GM23338 (cell line): ENCODE measurements around the gene CHRNA7. TPM values are rescaled to one million over a fixed set of nuclear protein-coding genes. Genes with fewer than 3 reads are reported as not detected.

Experiments used
- ATAC-seq: fragments of 200-7000 bp; cut with Tn5 transposase; 3 replicates; pipeline ENCODE4 v1.9.1; 2020
- DNase-seq: peaks from one replicate; pipeline ENCODE4 v3.0.0-alpha.2; 2015; ENCODE audit warnings: low spot score
- H2AFZ ChIP-seq: fragments of 200-600 bp; sonication (generic); 2 replicates; pipeline ENCODE4 v1.8.0; 2016; ENCODE audit warnings: antibody characterized with exemption, mild to moderate bottlenecking, moderate library complexity
- H3F3A ChIP-seq: fragments of 200-600 bp; sonication (generic); replicated peaks from 2 replicates; pipeline ENCODE4 v1.8.0; 2017; ENCODE audit warnings: antibody characterized with exemption, mixed run types, low read depth
- H3K27ac ChIP-seq: fragments of 200-600 bp; sonication (generic); 2 replicates; pipeline ENCODE4 v1.6.1; 2016; ENCODE audit warnings: low read depth
- H3K27me3 ChIP-seq: fragments of 200-600 bp; sonication (generic); 2 replicates; pipeline ENCODE4 v1.8.0; 2016; ENCODE audit warnings: mild to moderate bottlenecking, mixed run types, moderate library complexity; ENCODE audit not compliant: insufficient read depth
- H3K36me3 ChIP-seq: fragments of 200-600 bp; sonication (generic); 2 replicates; pipeline ENCODE4 v1.8.0; 2016; ENCODE audit warnings: mild to moderate bottlenecking; ENCODE audit not compliant: insufficient read depth
- H3K4me1 ChIP-seq: fragments of 200-600 bp; sonication (generic); 2 replicates; pipeline ENCODE4 v1.8.0; 2016; ENCODE audit warnings: mild to moderate bottlenecking, moderate library complexity; ENCODE audit not compliant: insufficient read depth
- H3K4me2 ChIP-seq: fragments of 200-600 bp; sonication (generic); 2 replicates; pipeline ENCODE4 v1.7.1; 2017; ENCODE audit warnings: mixed run types
- H3K4me3 ChIP-seq: fragments of 200-600 bp; sonication (generic); 2 replicates; pipeline ENCODE4 v1.6.1; 2016; ENCODE audit warnings: mixed run types
- H3K79me2 ChIP-seq: fragments of 200-600 bp; sonication (generic); replicated peaks from 2 replicates; pipeline ENCODE4 v1.8.0; 2017; ENCODE audit warnings: mild to moderate bottlenecking; ENCODE audit not compliant: insufficient read depth
- H3K9me2 ChIP-seq: fragments of 200-600 bp; sonication (generic); 2 replicates; pipeline ENCODE4 v1.8.0; 2017; ENCODE audit not compliant: insufficient read depth
- H4K20me1 ChIP-seq: fragments of 200-600 bp; sonication (generic); replicated peaks from 2 replicates; pipeline ENCODE4 v1.8.0; 2017; ENCODE audit warnings: mild to moderate bottlenecking; ENCODE audit not compliant: insufficient read depth
- H3K27ac Mint-ChIP-seq: 2 replicates; pipeline ENCODE4 v1.8.0; 2020; ENCODE audit warnings: inconsistent platforms, mild to moderate bottlenecking, moderate library complexity, mixed read lengths
- H3K27me3 Mint-ChIP-seq: 3 replicates; pipeline ENCODE4 v1.8.0; 2022; ENCODE audit warnings: low read depth, mild to moderate bottlenecking, moderate library complexity, mixed read lengths, inconsistent platforms; ENCODE audit not compliant: insufficient read depth, poor library complexity
- H3K36me3 Mint-ChIP-seq: 3 replicates; pipeline ENCODE4 v1.8.0; 2021; ENCODE audit warnings: low read depth, mild to moderate bottlenecking, inconsistent platforms, moderate library complexity, mixed read lengths
- H3K4me1 Mint-ChIP-seq: 3 replicates; pipeline ENCODE4 v1.8.0; 2020; ENCODE audit warnings: mild to moderate bottlenecking, inconsistent platforms, mixed read lengths
- H3K4me3 Mint-ChIP-seq: 3 replicates; pipeline ENCODE4 v1.8.0; 2021; ENCODE audit warnings: moderate library complexity, mild to moderate bottlenecking, inconsistent platforms, mixed read lengths
- H3K9me3 Mint-ChIP-seq: 3 replicates; pipeline ENCODE4 v1.8.0; 2020; ENCODE audit warnings: moderate library complexity, mild to moderate bottlenecking, inconsistent platforms, mixed read lengths
- CREB1 ChIP-seq: fragments of 250-450 bp; sonication (Bioruptor Pico); IDR thresholded peaks from 2 replicates; pipeline ENCODE4 v1.5.0; 2020; ENCODE audit warnings: low read depth, mild to moderate bottlenecking, moderate library complexity
- CTCF ChIP-seq, 2 experiments: fragments of 200-600 bp in 1 of 2; sonication (generic) in 1 of 2; conservative IDR thresholded peaks; 2 replicates each; pipeline versions ENCODE4 v1.5.1 to v1.6.1; 2016 to 2017; ENCODE audit warnings: antibody characterized with exemption in 2 of 2, low read depth in 2 of 2, mild to moderate bottlenecking in 2 of 2, moderate library complexity in 1 of 2
- ETS1 ChIP-seq: IDR thresholded peaks from 2 replicates; pipeline ENCODE4 v1.6.1; 2016; ENCODE audit warnings: antibody characterized with exemption
- EZH2 ChIP-seq: fragments of 200-600 bp; sonication (generic); IDR thresholded peaks from one replicate; pipeline ENCODE4 v1.8.0; 2017; ENCODE audit warnings: antibody characterized with exemption, mild to moderate bottlenecking, low read depth; ENCODE audit not compliant: unreplicated experiment
- EZH2phosphoT487 ChIP-seq: fragments of 200-600 bp; sonication (generic); IDR thresholded peaks from one replicate; pipeline ENCODE4 v1.8.1; 2018; ENCODE audit warnings: antibody characterized with exemption; ENCODE audit not compliant: unreplicated experiment
- JUNB ChIP-seq: IDR thresholded peaks from one replicate; pipeline ENCODE4 v1.6.1; 2016; ENCODE audit warnings: antibody characterized with exemption; ENCODE audit not compliant: unreplicated experiment
- NANOG ChIP-seq: IDR thresholded peaks from 2 replicates; pipeline ENCODE4 v1.6.1; 2016; ENCODE audit warnings: antibody characterized with exemption, borderline replicate concordance
- POLR2AphosphoS5 ChIP-seq: IDR thresholded peaks from 2 replicates; pipeline ENCODE4 v1.6.1; 2016; ENCODE audit warnings: antibody characterized with exemption, low read depth
- REST ChIP-seq: IDR thresholded peaks from one replicate; pipeline ENCODE4 v1.6.1; 2018; ENCODE audit warnings: antibody characterized with exemption; ENCODE audit not compliant: unreplicated experiment
- STAT1 ChIP-seq: IDR thresholded peaks from one replicate; pipeline ENCODE4 v1.6.1; 2016; ENCODE audit warnings: antibody characterized with exemption; ENCODE audit not compliant: unreplicated experiment
- ZNF114 ChIP-seq: fragments of 250-450 bp; sonication (Bioruptor Pico); IDR thresholded peaks from 2 replicates; pipeline ENCODE4 v1.5.0; 2020; ENCODE audit warnings: mild to moderate bottlenecking, moderate library complexity
- ZNF331 ChIP-seq: fragments of 250-450 bp; sonication (Bioruptor Pico); IDR thresholded peaks from 2 replicates; pipeline ENCODE4 v1.5.0; 2020; ENCODE audit warnings: low read depth, mild to moderate bottlenecking, moderate library complexity
- polyA plus RNA-seq: library from polyadenylated mRNA; unstranded; fragments of >200 nt; fragmentation: Nextera tagmentation; extraction: Ambion mirVana; gene quantifications from 2 replicates; pipeline ENCODE4 v1.2.1, GENCODE V29; 2016
- total RNA-seq: library from RNA; depleted of rRNA; stranded (reverse); fragments of >200 nt; shearing (Covaris generic); gene quantifications from 2 replicates; pipeline ENCODE4 v1.2.3, GENCODE V29; 2014

CHRNA7 gene
- total and polyA plus RNA-seq, 2 experiments from 2014 or later, result 4.6 to 8.2 TPM

GRCh38 chr15:32033186-32033890, 3.0 kb downstream of the CHRNA7 start:
- peaks cover 18% of the 10 kb centered on the region for H3K27me3 Mint-ChIP-seq
- DNase-seq (no peak), ATAC-seq (no peak)
- Histone ChIP-seq H3K27me3 (peaks cover 32% of the 10 kb centered on the region), H3K27ac (no peak overlapping the region), H3F3A (no peaks in the 10 kb centered on the region), H3K4me2 (no peak overlapping the region), H3K9me2 (no peaks in the 10 kb centered on the region), H3K79me2 (no peaks in the 10 kb centered on the region), H3K4me1 (peaks cover 7% of the 10 kb centered on the region; the same call in 1 of the 2 replicates), H2AFZ (no peak overlapping the region), H4K20me1 (no peaks in the 10 kb centered on the region), H3K4me3 (no peak overlapping the region), H3K36me3 (no peaks in the 10 kb centered on the region)
- no peak for TF ChIP-seq ETS1
- no peak for TF ChIP-seq NANOG
- TF ChIP-seq POLR2AphosphoS5, result no peak
- TF ChIP-seq ZNF331, result no peak
- no peak for TF ChIP-seq JUNB
- no peak for TF ChIP-seq EZH2
- no peak for TF ChIP-seq STAT1
- TF ChIP-seq EZH2phosphoT487, result no peak
- no peak for TF ChIP-seq CREB1 (CRISPR knock-in tag)
- no peak for TF ChIP-seq REST
- TF ChIP-seq CTCF (conservative IDR thresholded peaks at IDR 0.05; ENCODE audit: low read depth in 2 of 2), result no peak
- TF ChIP-seq ZNF114, result no peak
- peaks cover 5% of the 10 kb centered on the region; the same call in 2 of the 3 replicates for H3K4me1 Mint-ChIP-seq
- no peaks in the 10 kb centered on the region for H3K36me3 Mint-ChIP-seq
- no peak overlapping the region for H3K4me3 Mint-ChIP-seq
- no peak overlapping the region for H3K27ac Mint-ChIP-seq
- H3K9me3 Mint-ChIP-seq, result no peaks in the 10 kb centered on the region
